ENCODE data around the gene CA9.

GRCh38 chr9:35669331-35670145 is 4.2 kb upstream of the CA9 start:
- TF ChIP-seq POLR2A (IDR thresholded peaks at IDR 0.05) (no peak), CTCF (IDR thresholded peaks at IDR 0.05) (no peak)
